Measurements from ENCODE around the gene FRS2. TPM values are rescaled to one million over a fixed set of nuclear protein-coding genes. Genes with fewer than 3 reads are reported as not detected.

Gene FRS2
- total and polyA plus RNA-seq, 8 donors: 2.0 to 71.0 (median 12.1) TPM

DNA sequence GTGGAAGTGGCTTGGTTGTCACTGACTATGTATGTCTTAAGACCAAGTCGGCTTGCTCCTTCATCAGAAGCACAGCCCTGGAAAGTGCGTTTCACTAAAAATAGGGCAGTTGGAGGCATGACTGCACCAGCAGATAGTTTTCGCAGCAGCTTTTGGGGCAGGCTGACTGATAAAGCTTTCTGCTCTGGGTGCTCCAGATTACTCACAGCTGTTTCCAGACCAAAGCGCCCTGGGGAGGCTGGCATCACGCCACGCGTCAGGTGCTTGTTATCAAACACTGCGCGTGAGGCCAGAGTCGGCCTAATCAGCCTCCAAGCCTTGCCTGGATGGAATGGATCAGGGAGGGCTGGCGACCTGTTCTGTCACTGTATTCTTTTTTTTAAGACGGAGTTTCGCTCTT lies 153.8 kb downstream of the FRS2 start:
- no peak overlapping the region for H3K4me3 ChIP-seq
- 28 to 74% (median 50%) methylated on average over 12 to 13 of the region's 13 CpGs for WGBS, 5 donors
- intact Hi-C loops (cut with DNase I; ENCODE audit: low total_unique reads): no loop called here
- H3K9me3 ChIP-seq: no peaks in the 10 kb centered on the region
- peak overlapping the region in 1 of 5 donors; percentile 32 for H3K27ac ChIP-seq
- DNase-seq: peak; percentile 56 to 97
- no peak for TF ChIP-seq POLR2A (IDR thresholded peaks at IDR 0.05)
- TF ChIP-seq EP300 (IDR thresholded peaks at IDR 0.05): no peak
- TF ChIP-seq POLR2AphosphoS5 (IDR thresholded peaks at IDR 0.05): peak in 2 of 3 donors; percentile 45 to 67
- no peaks in the 10 kb centered on the region for H3K27me3 ChIP-seq
- H3K4me1 ChIP-seq: peaks cover 0 to 5% (median 0%) of the 10 kb centered on the region in 4 donors
- H3K36me3 ChIP-seq: no peaks in the 10 kb centered on the region

DNA sequence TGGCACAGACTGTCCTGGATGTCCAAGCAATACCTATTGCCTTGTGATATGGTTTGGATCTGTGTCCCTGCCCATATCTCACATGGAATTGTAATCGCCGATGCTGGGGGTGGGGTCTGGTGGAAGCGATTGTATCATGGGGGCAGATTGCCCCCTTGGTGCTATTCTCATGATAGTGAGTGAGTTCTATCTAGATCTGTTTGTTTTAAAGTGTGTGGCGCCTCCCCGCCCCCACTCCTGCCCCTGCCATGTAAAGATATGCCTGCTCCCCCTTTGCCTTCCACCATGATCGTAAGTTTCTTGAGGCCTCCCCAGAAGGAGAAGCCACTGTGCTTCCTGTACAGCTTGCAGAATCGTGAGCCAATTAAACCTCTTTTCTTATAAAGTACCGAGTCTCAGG lies 157.3 kb downstream of the FRS2 start:
- Histone ChIP-seq H3K27ac (no peak overlapping the region), H3K4me1 (peaks cover 0 to 5% (median 0%) of the 10 kb centered on the region in 4 donors), H3K36me3 (no peaks in the 10 kb centered on the region), H3K4me3 (no peak overlapping the region), H3K9me3 (no peaks in the 10 kb centered on the region), H3K27me3 (no peaks in the 10 kb centered on the region)
- DNase-seq: no peak
- intact Hi-C loops (cut with DNase I; ENCODE audit: low total_unique reads): no loop called here
- TF ChIP-seq POLR2AphosphoS5 (IDR thresholded peaks at IDR 0.05) (no peak), POLR2A (IDR thresholded peaks at IDR 0.05) (no peak), EP300 (IDR thresholded peaks at IDR 0.05) (no peak)
- TF ChIP-seq, protein P1, sequence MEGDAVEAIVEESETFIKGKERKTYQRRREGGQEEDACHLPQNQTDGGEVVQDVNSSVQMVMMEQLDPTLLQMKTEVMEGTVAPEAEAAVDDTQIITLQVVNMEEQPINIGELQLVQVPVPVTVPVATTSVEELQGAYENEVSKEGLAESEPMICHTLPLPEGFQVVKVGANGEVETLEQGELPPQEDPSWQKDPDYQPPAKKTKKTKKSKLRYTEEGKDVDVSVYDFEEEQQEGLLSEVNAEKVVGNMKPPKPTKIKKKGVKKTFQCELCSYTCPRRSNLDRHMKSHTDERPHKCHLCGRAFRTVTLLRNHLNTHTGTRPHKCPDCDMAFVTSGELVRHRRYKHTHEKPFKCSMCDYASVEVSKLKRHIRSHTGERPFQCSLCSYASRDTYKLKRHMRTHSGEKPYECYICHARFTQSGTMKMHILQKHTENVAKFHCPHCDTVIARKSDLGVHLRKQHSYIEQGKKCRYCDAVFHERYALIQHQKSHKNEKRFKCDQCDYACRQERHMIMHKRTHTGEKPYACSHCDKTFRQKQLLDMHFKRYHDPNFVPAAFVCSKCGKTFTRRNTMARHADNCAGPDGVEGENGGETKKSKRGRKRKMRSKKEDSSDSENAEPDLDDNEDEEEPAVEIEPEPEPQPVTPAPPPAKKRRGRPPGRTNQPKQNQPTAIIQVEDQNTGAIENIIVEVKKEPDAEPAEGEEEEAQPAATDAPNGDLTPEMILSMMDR (IDR thresholded peaks at IDR 0.05): no peak
- WGBS, 5 donors: 72 to 96% (median 90%) methylated on average over 8 of the region's 8 CpGs

Small RNAs within 50 kb of the gene (small RNA-seq; reads per million reads assigned to genes)
- gene MIR3913-1: 4.3 to 11.3 (median 6.9) reads per million in 4 donors

Other genes with a start within 250 kb of the FRS2 start
- 100 to 1,000 TPM in 1 of 5 donors, 10 to 100 TPM in 4; 40.6 to 113 (median 53.7) TPM for gene CPSF6, start 230.8 kb upstream of the FRS2 start, total RNA-seq
- 10 to 100 TPM; 14.9 to 19.2 (median 16.4) TPM for gene CPSF6, start 230.8 kb upstream of the FRS2 start, polyA plus RNA-seq
- gene LYZ, start 122.0 kb upstream of the FRS2 start, total RNA-seq: 1,000 to 10,000 TPM in 1 of 5 donors, 100 to 1,000 TPM in 2, 10 to 100 TPM in 2; 24.0 to 2,662 (median 177) TPM
- 100 to 1,000 TPM; 134 to 541 (median 503) TPM for gene LYZ, start 122.0 kb upstream of the FRS2 start, polyA plus RNA-seq
- gene YEATS4, start 110.6 kb upstream of the FRS2 start, total RNA-seq: 10 to 100 TPM in 4 of 5 donors, not detected in 1; 10.3 to 26.8 (median 20.7) TPM
- gene YEATS4, start 110.6 kb upstream of the FRS2 start, polyA plus RNA-seq: 10 to 100 TPM; 12.2 to 22.3 (median 12.5) TPM
- 100 to 1,000 TPM in 1 of 5 donors, 10 to 100 TPM in 4; 43.3 to 137 (median 53.7) TPM for gene CCT2, start 115.1 kb downstream of the FRS2 start, total RNA-seq
- gene CCT2, start 115.1 kb downstream of the FRS2 start, polyA plus RNA-seq: 100 to 1,000 TPM in 1 of 3 donors, 10 to 100 TPM in 2; 83.2 to 102 (median 89.5) TPM
- not detected for gene LRRC10, start 140.5 kb downstream of the FRS2 start, total RNA-seq
- not detected for gene LRRC10, start 140.5 kb downstream of the FRS2 start, polyA plus RNA-seq
- gene BEST3, start 228.9 kb downstream of the FRS2 start, total RNA-seq: under 1 TPM in 1 of 5 donors, not detected in 4; 0.37 TPM
- gene BEST3, start 228.9 kb downstream of the FRS2 start, polyA plus RNA-seq: not detected